Glutamatergic neuron (in vitro differentiated cells): ENCODE measurements around the gene SRM. TPM values are rescaled to one million over a fixed set of nuclear protein-coding genes. Genes with fewer than 3 reads are reported as not detected.
"Not testable (repeated sequence)": the region's sequence is repeated elsewhere in the genome, so short reads cannot be mapped to it uniquely, and the experiment has no call there.

Source experiments
- DNase-seq: peaks from one replicate; pipeline ENCODE4 v3.0.0; 2022
- H3K27ac Mint-ChIP-seq: one replicate; pipeline ENCODE4 v1.8.0; 2020; ENCODE audit warnings: mild to moderate bottlenecking, mixed read lengths, inconsistent platforms; ENCODE audit not compliant: unreplicated experiment
- H3K27me3 Mint-ChIP-seq: one replicate; pipeline ENCODE4 v1.8.0; 2020; ENCODE audit warnings: mild to moderate bottlenecking, moderate library complexity, mixed read lengths, inconsistent platforms; ENCODE audit not compliant: unreplicated experiment
- H3K36me3 Mint-ChIP-seq: one replicate; pipeline ENCODE4 v1.8.0; 2020; ENCODE audit warnings: mild to moderate bottlenecking, mixed read lengths, inconsistent platforms; ENCODE audit not compliant: unreplicated experiment
- H3K4me1 Mint-ChIP-seq: one replicate; pipeline ENCODE4 v1.8.0; 2020; ENCODE audit warnings: mild to moderate bottlenecking, low read depth, mixed read lengths, inconsistent platforms; ENCODE audit not compliant: unreplicated experiment
- H3K4me3 Mint-ChIP-seq: one replicate; pipeline ENCODE4 v1.8.0; 2020; ENCODE audit warnings: mild to moderate bottlenecking, mixed read lengths, inconsistent platforms; ENCODE audit not compliant: unreplicated experiment
- H3K9me3 Mint-ChIP-seq: one replicate; pipeline ENCODE4 v1.8.0; 2020; ENCODE audit warnings: mild to moderate bottlenecking, moderate library complexity, mixed read lengths, inconsistent platforms; ENCODE audit not compliant: unreplicated experiment
- CTCF ChIP-seq: fragments of 200-600 bp; sonication (generic); IDR thresholded peaks from one replicate; pipeline ENCODE4 v1.5.0; 2021; ENCODE audit not compliant: partially characterized antibody, unreplicated experiment
- total RNA-seq: library from RNA; stranded (reverse); fragmentation: NEBNext Ultra II Directional; extraction: Animal tissue kit (Norgen Biotek cat#: 25700); gene quantifications from one replicate; pipeline ENCODE4 v1.2.1, GENCODE V29; 2021; ENCODE audit not compliant: unreplicated experiment

The SRM gene
- total RNA-seq, 1 donor from 2014 or later = 79.4 TPM

GRCh38 chr1:11044086-11044848 is 15.6 kb downstream of the SRM start:
- Mint-ChIP-seq H3K27me3 (no peaks in the 10 kb centered on the region), H3K36me3 (no peaks in the 10 kb centered on the region), H3K27ac (no peak overlapping the region), H3K4me1 (no peaks in the 10 kb centered on the region), H3K9me3 (no peaks in the 10 kb centered on the region), H3K4me3 (no peak overlapping the region)
- DNase-seq = no peak
- TF ChIP-seq CTCF = no peak

GRCh38 chr1:11042995-11043874 is 16.6 kb downstream of the SRM start:
- H3K27ac Mint-ChIP-seq = no peak overlapping the region
- H3K4me1 Mint-ChIP-seq = no peaks in the 10 kb centered on the region
- H3K9me3 Mint-ChIP-seq = no peaks in the 10 kb centered on the region
- no peaks in the 10 kb centered on the region for H3K36me3 Mint-ChIP-seq
- TF ChIP-seq CTCF = no peak
- H3K4me3 Mint-ChIP-seq = no peak overlapping the region
- DNase-seq = no peak
- H3K27me3 Mint-ChIP-seq = no peaks in the 10 kb centered on the region

- no peak overlapping the region for H3K4me3 Mint-ChIP-seq
- no peaks in the 10 kb centered on the region for H3K9me3 Mint-ChIP-seq
- DNase-seq = no peak
- peaks cover 3% of the 10 kb centered on the region for H3K27me3 Mint-ChIP-seq
- peaks cover 7% of the 10 kb centered on the region for H3K4me1 Mint-ChIP-seq
- no peak overlapping the region for H3K27ac Mint-ChIP-seq
- no peak for TF ChIP-seq CTCF
- H3K36me3 Mint-ChIP-seq = no peaks in the 10 kb centered on the region
Measured at GRCh38 chr1:11042065-11042464, 17.8 kb downstream of the SRM start.

- Mint-ChIP-seq H3K9me3 (no peaks in the 10 kb centered on the region), H3K36me3 (no peaks in the 10 kb centered on the region), H3K4me3 (no peak overlapping the region), H3K27me3 (peaks cover 3% of the 10 kb centered on the region), H3K4me1 (peaks cover 7% of the 10 kb centered on the region), H3K27ac (no peak overlapping the region)
- no peak for DNase-seq
- no peak for TF ChIP-seq CTCF
Measured at GRCh38 chr1:11041048-11041447, 18.8 kb downstream of the SRM start.

- not testable (repeated sequence) for H3K27ac Mint-ChIP-seq, H3K4me1 Mint-ChIP-seq, H3K27me3 Mint-ChIP-seq
Measured at GRCh38 chr1:11040105-11040429, 19.8 kb downstream of the SRM start.

More at GRCh38 chr1:11040105-11040429, 19.8 kb downstream of the SRM start:
- not testable (repeated sequence) for H3K4me3 Mint-ChIP-seq, DNase-seq, H3K36me3 Mint-ChIP-seq, H3K9me3 Mint-ChIP-seq
